ENCODE data around the gene PDE7B. TPM values are rescaled to one million over a fixed set of nuclear protein-coding genes. Genes with fewer than 3 reads are reported as not detected.
A peak's percentile ranks its signal among the peaks of the same experiment; 100 is the strongest.
"Not testable (repeated sequence)": the region's sequence is repeated elsewhere in the genome, so short reads cannot be mapped to it uniquely, and the experiment has no call there.

The PDE7B gene
- total RNA-seq, 1 donor from 2014 or later, result 14.6 TPM

DNA sequence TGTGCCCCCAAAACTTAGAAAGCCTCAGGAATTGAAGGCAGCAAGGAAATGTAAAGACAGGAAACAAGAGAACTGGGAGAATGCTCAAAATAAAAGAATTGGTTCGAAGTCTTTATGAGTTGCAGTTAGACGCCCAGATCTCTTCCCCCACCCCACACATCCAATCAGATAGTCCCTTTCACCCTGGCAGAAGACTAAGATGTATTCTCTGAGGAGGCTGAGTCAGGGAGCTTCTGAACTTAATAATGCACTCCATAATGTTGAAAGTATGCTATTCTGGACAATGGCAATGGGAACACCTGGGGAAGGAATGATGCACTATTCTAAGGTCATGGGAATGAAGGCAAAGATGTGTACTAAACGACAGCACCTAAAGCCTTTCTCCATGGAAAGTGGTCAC lies 225.0 kb downstream of the PDE7B start:
- DNase-seq, result no peak

DNA sequence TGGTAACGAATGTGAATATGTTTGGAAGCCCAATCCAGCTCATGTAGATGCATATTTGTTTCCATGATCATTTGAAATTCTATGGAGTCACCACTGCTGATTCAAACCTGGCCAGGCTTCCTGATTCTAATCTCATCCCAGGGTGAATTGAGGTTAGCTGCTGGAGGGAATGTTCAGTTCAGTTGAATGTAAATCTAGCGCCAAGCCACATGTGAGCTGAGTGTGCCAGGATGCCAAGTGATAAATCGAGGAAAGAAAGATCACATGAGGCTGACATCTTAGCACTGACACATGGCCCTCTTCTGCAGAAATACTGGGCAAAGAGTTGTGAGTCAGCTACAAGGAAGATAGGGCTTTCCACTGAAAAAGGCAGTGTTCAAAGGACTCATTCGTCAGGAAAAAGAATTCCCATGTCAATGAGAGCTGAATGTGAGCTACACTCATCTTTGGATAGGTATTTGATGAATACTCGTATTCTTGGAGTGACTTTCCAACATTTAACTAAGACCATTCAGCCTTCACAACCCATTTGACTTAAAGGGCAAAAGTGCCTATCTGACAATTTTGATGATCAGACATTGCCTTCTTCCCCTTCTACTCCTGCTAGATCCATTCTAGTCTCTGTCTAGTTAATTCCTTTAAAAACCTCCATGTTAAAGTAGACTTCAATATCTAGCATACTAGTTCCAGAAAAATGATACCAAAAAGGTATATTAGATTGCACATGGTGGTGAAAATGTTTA lies 226.5 kb downstream of the PDE7B start:
- no peak for DNase-seq

DNA sequence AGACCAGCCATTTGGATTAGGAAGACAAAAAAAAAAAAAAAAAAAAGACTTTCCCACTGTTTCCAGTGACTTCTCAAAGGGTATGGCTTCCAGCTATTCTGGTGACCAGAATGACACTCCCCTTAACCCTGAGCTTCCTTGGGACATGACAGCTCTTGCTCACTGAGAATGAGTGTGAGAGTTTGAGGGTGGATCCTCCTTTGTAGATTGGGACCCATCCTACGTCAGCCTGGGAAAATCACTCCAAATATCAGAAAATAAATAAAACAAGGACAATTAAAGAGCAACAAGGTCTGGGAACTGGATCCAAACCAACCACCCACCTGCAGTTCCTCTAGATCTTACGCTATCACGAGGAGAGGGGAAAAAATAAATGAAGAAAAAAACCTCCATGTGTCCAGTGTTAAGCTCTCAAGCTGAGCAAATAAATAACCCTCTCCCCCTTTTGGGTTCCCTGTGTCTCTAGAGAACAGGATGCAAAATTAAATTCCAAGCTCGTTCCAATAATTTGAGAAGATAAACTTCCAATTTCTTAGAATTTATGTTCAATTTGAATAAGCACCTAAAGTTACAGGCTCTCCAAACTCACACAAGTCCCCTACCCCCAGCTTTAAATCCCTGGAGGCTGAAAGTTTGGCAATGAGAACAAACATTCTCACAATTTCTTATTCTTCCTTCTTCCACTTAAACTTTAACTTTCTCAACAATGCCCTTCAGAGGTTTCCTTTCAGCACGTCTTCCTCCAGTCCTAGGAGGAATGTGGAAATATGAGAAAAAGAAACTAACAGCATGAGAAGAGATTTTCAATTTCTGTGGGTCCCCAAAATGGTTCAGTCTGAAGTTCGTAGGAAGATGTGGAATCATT lies 228.4 kb downstream of the PDE7B start:
- DNase-seq, result no peak

DNA sequence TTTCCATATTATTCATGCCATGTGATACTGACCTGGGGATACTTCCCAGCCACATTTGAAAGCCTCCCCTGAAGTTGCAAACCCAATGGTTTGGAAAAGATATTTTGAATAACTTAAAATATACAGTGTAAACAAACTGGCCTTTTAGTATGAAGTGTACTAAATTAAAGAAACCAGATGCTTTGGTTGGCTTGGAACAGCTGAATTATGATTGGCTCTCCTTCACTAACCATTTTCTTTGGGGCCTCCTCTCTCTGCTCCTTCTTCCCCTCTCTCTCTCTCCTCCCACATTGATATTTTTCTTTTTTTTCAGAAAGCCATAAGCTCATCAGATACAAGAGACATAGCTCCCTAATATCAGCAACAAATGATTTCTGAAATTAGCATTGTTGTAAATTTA lies 232.0 kb downstream of the PDE7B start:
- DNase-seq, result no peak

DNA sequence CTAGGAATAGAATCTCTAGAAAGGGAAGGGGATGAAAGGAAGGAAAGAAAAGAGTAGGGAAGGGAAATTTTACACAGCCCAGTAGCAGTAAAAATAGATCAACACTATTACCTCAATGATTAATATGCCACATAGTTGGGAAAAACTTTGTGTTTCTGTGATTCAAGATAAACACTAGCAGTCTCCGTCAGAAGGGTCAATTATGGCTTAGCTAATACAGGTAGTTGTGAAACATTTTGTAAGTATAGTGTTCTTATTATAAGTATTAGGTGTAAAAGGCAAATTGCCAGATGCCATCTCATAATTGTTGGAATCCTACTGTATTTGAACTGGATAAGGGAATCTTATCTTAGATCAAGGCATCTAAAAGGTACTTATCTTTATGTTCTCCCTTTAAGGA lies 232.9 kb downstream of the PDE7B start:
- no peak for DNase-seq

DNA sequence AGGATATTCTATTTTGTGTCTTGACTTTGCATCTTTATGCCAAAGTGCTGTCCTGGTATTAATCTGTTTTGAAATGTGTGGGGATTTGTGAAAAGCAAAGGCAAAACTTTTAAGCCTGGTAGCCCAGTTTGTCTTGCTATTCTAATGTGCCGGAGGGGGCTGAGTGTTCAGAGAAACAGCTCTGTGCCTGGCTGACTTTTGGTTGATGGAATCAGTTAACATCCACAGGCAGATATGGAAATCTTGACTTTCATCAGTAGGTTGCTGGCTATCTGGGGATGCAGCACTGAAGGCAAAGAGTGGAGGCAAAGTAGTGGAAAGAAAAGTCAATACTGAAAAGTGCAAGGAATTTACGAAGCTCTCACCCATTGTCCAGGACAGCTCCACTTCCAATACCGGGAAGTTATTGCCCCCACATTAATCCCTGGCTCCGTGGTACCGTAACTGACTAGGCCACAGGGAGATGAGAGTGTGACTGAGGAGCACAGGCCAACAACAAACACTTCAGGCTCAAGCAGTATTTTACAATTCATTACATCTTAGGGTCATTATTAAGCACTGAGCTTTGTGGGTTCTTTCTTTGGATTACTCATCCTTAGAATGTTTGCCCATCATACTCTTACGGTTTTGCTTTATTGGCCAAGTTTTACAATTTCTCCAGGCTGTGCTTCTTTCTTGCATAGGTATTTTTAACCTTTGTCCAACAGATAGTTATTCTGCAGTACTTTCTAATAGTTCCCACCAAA lies 234.0 kb downstream of the PDE7B start:
- no peak for DNase-seq

DNA sequence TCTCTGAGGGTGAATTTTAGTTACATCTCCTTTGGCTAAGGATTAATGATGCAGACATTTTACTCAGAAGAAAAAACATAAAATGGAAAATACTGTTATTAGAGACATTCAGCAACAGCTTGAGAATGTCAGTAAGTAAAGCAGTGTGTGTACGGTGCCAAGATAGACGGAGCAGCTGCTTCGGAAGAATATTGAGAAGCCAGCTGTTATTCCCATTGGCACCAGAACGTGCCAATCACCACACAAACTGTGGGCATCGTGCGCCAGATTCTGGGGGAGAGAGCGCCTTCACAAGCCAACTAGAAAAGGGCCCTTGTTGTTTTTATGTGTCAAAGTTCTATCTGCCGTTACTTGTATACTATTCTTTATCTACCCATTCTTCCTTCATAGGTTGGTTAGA lies 235.2 kb downstream of the PDE7B start:
- peak; percentile 95 for DNase-seq

DNA sequence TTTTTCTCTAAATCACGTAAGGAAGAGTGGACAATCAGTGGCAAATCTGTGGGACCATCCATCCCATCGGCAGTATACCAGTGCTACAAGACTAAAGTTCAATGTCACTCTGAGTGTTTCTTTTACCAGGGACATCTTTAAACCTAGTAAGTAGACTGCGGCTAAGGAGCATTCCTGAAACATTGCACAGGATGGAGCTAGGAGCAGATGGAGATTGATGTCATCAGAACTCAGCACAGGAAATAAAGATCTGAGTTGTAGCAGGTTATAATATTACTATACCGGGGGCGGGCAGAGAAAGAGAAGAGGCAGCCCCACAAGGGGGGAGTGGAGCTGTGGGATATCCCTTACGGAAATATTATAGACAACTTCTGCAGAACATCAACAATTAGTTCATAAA lies 236.5 kb downstream of the PDE7B start:
- no peak for DNase-seq

DNA sequence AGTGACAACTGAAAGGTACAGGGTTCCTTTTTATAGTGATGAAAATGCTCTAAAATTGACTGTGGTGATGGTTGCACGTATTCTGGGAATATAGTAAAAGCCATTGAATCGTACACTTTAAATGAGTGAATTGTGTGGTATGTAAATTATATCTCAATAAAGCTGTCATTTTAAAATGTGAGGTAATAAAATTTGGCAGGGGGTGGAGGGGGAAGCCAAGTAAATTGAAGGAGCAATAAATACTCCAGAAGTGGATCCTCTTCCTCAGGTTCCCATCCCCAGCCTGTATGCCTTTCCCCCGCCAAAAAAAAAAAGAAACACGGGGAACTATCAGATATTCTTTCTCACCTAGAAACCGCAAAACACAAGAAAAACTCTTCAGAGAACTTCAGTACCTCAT lies 237.2 kb downstream of the PDE7B start:
- no peak for DNase-seq

DNA sequence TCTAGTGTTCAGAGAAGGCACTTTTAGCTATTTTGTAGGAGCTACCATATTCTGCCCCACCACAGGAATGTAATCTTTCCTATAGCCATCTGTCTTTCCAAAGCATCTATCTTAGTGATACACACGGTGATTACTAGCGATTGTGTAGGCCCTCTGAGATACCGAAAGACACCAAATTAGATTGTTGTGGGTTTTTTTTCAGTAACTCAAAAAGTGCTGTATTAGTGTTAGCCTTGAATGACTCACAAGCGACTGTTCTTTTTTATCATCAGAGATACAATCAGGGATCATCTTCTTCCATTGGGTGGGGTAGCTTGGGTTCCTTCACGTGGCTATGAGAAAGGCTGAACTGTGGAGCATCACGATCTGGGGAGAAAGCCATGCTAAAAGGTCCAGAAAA lies 238.4 kb downstream of the PDE7B start:
- DNase-seq, result no peak

DNA sequence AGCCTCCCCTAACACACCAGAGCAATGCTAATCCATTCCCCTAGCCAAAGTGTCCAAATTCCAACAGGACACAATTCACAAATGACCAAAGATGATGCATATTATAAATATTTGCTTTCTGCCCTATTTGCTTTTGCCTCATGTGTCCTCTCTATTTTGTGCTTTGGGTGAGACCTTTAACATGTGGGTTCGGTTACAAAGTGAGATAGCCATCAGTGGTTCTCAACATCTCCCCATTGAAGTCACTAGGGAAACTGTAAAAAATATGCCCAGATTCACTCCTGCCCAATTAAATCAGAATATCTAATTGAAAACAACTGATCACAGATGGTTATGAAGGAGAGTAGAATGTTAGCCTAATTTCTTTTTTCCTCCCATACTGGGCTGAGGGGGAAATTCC lies 239.4 kb downstream of the PDE7B start:
- DNase-seq, result no peak

DNA sequence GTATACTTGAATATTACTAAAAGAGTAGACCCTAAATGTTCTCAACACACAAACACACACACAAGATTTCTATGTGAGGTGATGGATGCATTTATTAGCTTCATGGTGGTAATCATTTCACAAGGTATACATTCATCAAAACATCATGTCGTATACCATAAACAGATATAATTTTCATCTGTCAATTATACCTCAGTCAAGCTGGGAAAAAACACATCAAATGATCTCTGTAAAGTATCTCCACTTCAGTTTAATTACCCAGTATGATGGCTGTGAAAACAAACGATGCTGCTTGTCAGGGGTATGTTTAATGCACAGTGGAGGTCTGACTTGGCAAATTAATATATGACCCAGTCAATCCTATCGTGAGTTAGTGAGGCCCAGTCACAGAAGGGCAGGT lies 241.4 kb downstream of the PDE7B start:
- DNase-seq, result no peak

DNA sequence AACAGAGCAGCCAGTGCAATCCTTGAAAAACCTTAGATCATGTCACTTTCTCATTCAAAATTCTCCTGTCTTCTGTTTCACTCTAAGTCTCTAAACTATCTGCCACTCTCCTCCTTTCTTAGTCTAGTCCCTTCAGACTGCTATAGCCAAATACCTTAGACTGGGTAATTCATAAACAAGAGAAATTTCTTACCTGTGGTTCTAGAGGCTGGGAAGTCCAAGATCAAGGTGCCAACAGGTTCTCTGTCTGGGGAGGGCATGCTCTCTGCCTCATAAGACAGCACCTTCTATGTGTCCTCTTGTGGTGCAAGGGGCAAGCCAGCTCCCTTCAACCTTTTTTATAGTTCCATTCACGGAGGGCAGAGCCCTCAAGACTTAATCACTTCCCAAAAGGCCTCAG lies 242.3 kb downstream of the PDE7B start:
- no peak for DNase-seq

DNA sequence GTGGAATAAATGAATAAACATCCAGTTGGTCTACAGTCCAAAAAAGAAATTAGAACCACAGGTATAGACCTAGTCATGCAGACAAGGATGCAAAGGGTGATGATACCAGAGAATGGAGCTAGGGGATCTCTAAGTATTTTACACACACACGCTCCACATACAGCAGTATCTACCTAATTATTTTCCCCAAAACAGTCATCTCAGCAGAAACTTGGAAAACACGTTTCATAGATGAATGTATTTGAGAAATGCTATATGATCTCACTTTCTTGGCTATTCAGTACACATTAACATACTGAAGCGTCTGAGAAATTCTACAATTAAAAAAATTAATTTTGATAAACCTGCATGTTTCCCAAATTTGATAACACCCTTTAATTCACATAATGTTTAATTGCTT lies 243.3 kb downstream of the PDE7B start:
- DNase-seq, result no peak

DNA sequence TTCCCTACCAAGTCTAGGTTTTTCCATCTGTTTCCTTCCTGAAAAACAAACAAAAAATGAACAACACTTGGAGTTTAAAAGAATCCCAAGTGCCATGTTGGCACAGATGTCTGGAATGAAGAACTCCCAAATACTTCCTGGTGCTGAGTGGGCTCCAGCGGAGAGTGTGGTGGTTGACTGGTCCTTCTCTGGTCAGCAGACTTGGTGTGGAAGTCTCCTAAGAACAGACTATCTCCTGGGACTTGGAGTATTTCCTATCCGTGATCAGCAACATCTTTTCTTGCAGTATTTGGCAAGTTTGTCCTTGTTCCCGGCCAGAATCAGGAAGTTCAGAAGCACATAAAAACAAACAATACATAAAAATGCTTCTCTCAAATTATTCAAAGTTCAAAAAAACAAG lies 244.5 kb downstream of the PDE7B start:
- peak; percentile 33 for DNase-seq

DNA sequence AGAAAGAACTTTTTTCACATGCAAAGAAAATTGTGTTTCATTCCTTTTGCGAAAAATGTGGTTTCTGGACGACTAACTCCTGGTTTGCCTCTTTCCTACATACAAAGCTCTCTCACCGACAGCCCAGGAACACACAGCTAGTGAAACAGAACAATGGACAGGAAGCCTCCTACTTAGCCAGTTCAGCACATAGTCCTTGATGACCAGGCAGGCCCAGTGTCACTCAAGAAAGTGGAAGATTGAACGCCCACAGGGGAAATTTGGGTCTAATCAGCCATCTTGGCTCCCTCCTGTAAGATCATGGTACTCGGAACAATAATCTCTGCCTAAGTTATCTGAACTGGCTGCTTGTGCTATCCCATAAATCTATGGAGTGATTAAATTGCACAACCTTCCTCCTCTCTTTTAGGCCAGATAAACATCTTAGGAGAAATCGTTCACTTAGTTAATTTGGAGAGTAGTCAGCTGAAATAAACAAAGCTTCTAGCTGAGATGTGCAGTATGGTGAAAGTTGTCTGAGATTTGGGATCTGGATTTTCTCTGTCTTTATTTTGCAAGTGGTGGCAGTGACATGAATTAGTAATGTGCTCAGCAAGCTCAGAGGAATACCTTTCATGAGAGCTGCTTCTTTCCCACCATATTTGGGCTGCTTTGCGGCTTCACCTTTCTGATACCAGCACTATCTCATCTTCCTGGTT lies 251.6 kb downstream of the PDE7B start:
- no peak for DNase-seq

DNA sequence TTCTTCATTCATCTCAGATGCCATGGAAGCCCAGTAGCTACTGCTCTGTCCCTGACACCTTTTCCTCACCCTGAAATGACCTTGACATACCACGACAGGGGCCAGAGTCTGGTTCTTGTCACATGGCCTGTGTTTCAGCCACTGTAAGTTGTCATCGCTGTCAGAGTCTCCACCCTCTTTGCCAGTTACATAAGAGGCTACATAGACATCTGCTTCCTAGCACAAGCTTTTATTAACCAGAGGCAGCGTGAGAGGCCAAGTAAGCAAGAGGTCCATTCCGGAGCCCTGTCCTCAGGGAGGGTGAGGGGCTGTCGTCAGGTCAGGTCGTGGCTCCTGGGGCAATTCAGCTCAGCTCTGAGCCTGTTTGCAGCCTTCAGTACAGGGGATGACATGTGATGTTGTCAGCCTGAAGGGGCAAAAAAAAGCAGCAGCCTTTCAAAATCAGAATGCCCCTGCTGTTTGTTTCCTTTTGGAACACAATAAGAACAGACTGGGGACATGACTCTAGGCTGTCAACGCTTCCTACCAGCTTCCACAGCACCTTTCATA lies 252.3 kb downstream of the PDE7B start:
- no peak for DNase-seq

DNA sequence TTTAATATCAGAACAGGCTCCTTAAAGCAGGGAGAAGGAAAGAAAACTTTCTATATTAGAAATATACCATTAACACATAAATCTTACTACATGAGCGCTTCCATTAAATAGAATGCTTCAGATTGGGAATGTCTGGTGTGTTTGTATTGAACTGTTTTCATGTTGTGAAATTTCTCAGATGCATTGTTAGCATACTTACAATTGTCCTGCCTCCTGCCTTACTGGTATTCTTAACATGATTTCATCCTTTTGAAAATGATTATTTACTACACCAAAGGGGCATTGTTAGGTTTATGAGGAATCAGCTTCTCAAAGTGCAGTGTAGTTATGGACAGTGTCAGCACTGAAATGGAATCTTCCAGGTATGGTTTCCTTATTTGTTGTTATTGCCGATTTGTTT lies 253.1 kb downstream of the PDE7B start:
- no peak for DNase-seq

DNA sequence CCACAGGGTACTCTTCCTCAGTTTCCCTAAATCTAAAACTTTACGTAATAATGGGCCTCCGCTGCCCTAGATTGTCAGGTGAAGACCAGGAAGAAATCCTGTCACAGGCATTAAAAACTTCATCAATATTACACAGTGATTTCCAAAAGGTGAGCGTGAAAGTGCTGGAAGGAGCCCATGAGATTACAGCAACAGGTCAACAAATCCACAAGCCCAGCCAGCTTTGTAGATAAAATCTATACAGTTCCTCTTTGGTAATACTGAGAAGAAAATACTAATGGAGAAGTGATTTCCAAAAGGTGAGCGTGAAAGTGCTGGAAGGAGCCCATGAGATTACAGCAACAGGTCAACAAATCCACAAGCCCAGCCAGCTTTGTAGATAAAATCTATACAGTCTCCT lies 254.3 kb downstream of the PDE7B start:
- DNase-seq, result not testable (repeated sequence)

DNA sequence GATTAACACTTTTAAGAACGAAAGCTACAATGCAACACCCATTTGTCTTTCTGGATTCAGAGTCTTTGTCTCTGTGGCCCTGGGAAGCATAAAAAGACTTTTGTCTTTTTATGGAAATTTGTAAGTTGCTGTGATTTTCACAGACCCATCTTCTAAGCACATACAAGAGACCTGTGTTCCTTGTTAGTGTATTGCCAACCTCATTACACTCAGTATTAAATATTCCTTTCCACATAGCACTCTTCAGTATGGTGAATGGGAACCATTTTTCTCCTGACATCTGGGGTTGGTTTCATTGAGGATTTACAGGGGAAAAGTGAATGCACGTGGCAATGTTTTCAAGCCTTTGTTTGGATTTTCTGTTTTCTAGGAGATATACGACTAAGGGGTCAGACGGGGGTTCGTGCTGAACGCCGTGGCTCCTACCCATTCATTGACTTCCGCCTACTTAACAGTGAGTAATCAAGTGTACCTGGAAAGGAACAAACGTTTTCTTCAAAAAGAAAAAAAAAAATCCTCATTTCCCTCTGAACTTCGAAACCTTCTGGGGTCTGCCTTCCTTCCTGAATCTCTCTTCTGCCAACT lies 257.0 kb downstream of the PDE7B start:
- no peak for DNase-seq

DNA sequence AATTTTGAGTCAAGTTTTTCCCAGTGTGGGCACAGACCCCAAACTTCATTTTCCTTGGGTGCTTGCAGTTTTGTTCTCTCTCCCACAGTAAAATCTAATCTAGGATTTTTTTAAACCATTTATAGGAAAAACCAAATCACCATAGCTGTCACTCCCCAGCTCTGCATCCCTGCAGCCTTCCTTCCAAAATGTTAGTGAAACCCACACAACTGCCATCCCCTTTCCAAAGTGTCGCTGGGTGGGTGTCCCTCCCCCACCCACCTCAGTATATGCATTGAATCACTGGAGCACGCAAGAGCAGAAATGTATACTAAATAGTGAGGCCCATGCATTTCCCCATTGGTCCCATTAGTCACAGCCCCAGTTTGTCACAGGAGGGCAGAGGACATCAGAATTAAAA lies 260.3 kb downstream of the PDE7B start:
- DNase-seq, result no peak

DNA sequence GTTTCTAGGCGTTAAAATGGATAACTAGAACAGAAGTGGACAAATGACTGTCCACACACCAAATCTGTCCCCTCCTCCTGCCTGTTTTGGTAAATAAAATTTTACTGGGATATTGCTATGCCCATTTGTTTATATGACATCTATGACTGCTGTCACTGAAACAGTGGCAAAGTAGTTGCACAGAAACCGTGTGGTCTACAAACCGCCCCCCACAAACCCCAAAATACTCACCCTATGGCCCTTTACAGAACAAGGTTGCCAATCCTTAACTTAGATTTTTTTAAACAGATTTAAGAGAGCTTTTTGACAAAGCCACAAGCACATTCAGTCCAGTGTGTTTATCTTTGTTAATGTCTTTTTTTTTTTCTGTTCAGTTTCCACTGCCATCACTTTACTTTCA lies 260.8 kb downstream of the PDE7B start:
- DNase-seq, result no peak

Data from tongue (tissue), 2 donors.